Tibial nerve (tissue), 3 donors: ENCODE measurements around the gene CDH4.

Experiments used
- CTCF ChIP-seq, 5 experiments: fragments of 200-600 bp in 3 of 5; fragments of 450-650 bp in 2 of 5; sonication (generic) in 3 of 5; IDR thresholded peaks; one replicate each; pipeline ENCODE4 v1.5.1; 2016 to 2019; ENCODE audit warnings: antibody characterized with exemption in 5 of 5, mild to moderate bottlenecking in 3 of 5, moderate library complexity in 2 of 5
- POLR2A ChIP-seq, 2 donors: fragments of 450-650 bp; IDR thresholded peaks; one replicate each; pipeline ENCODE4 v1.6.1; 2017; ENCODE audit warnings: antibody characterized with exemption in 2 of 2, mild to moderate bottlenecking in 2 of 2, moderate library complexity in 2 of 2

GRCh38 chr20:61884571-61885389 is 632.7 kb downstream of the CDH4 start:
- TF ChIP-seq CTCF (IDR thresholded peaks at IDR 0.05) (no peak), POLR2A (IDR thresholded peaks at IDR 0.05) (no peak)
